ENCODE results near the gene ODAD2. TPM values are rescaled to one million over a fixed set of nuclear protein-coding genes. Genes with fewer than 3 reads are reported as not detected.

Gene ODAD2
- total RNA-seq, 1 donor: 0.72 TPM

GRCh38 chr10:27944005-27944404 is 54.9 kb downstream of the ODAD2 start:
- H3K4me2 ChIP-seq (ENCODE audit: insufficient read depth, low read length): peak overlapping the region; percentile 10
- H3K27me3 ChIP-seq (ENCODE audit: insufficient read depth, low read length): peaks cover 12% of the 10 kb centered on the region
- no peaks in the 10 kb centered on the region for H3K79me2 ChIP-seq (ENCODE audit: insufficient read depth, low read length)
- TF ChIP-seq CTCF (IDR thresholded peaks at IDR 0.05; ENCODE audit: extremely low read depth, low read depth, low read length): no peak
- H4K20me1 ChIP-seq (ENCODE audit: insufficient read depth, low read length): no peaks in the 10 kb centered on the region
- no peak overlapping the region for H3K4me3 ChIP-seq (ENCODE audit: insufficient read depth, low read length)
- no peaks in the 10 kb centered on the region for H3K36me3 ChIP-seq (ENCODE audit: insufficient read depth, low read length)
- no peak overlapping the region for H2AFZ ChIP-seq (ENCODE audit: low read length)
- no peaks in the 10 kb centered on the region for H3K9me3 ChIP-seq (ENCODE audit: low read depth, low read length)
- no peak overlapping the region for H3K27ac ChIP-seq (ENCODE audit: low read depth, low read length)
- no peak for DNase-seq (ENCODE audit: insufficient read length, low spot score, missing footprints)
- H3K4me1 ChIP-seq (ENCODE audit: insufficient read depth, low read length): peaks cover 7% of the 10 kb centered on the region

GRCh38 chr10:27914888-27915287 is 84.0 kb downstream of the ODAD2 start:
- H3K4me3 ChIP-seq (ENCODE audit: insufficient read depth, low read length): no peak overlapping the region
- H3K9me3 ChIP-seq (ENCODE audit: low read depth, low read length): no peaks in the 10 kb centered on the region
- H2AFZ ChIP-seq (ENCODE audit: low read length): no peak overlapping the region
- no peak for TF ChIP-seq CTCF (IDR thresholded peaks at IDR 0.05; ENCODE audit: extremely low read depth, low read depth, low read length)
- no peak for DNase-seq (ENCODE audit: insufficient read length, low spot score, missing footprints)
- no peaks in the 10 kb centered on the region for H3K4me1 ChIP-seq (ENCODE audit: insufficient read depth, low read length)
- no peaks in the 10 kb centered on the region for H3K27me3 ChIP-seq (ENCODE audit: insufficient read depth, low read length)
- no peak overlapping the region for H3K27ac ChIP-seq (ENCODE audit: low read depth, low read length)
- no peak overlapping the region for H3K4me2 ChIP-seq (ENCODE audit: insufficient read depth, low read length)
- H3K36me3 ChIP-seq (ENCODE audit: insufficient read depth, low read length): no peaks in the 10 kb centered on the region
- no peaks in the 10 kb centered on the region for H4K20me1 ChIP-seq (ENCODE audit: insufficient read depth, low read length)
- no peaks in the 10 kb centered on the region for H3K79me2 ChIP-seq (ENCODE audit: insufficient read depth, low read length)

GRCh38 chr10:27912231-27912630 is 86.6 kb downstream of the ODAD2 start:
- TF ChIP-seq CTCF (IDR thresholded peaks at IDR 0.05; ENCODE audit: extremely low read depth, low read depth, low read length): no peak
- H3K4me1 ChIP-seq (ENCODE audit: insufficient read depth, low read length): no peaks in the 10 kb centered on the region
- no peak overlapping the region for H3K4me3 ChIP-seq (ENCODE audit: insufficient read depth, low read length)
- H3K79me2 ChIP-seq (ENCODE audit: insufficient read depth, low read length): no peaks in the 10 kb centered on the region
- H4K20me1 ChIP-seq (ENCODE audit: insufficient read depth, low read length): no peaks in the 10 kb centered on the region
- no peaks in the 10 kb centered on the region for H3K27me3 ChIP-seq (ENCODE audit: insufficient read depth, low read length)
- no peak overlapping the region for H3K27ac ChIP-seq (ENCODE audit: low read depth, low read length)
- no peaks in the 10 kb centered on the region for H3K9me3 ChIP-seq (ENCODE audit: low read depth, low read length)
- DNase-seq (ENCODE audit: insufficient read length, low spot score, missing footprints): no peak
- no peak overlapping the region for H3K4me2 ChIP-seq (ENCODE audit: insufficient read depth, low read length)
- no peak overlapping the region for H2AFZ ChIP-seq (ENCODE audit: low read length)
- H3K36me3 ChIP-seq (ENCODE audit: insufficient read depth, low read length): no peaks in the 10 kb centered on the region

GRCh38 chr10:27911539-27911938 is 87.3 kb downstream of the ODAD2 start:
- no peak overlapping the region for H3K27ac ChIP-seq (ENCODE audit: low read depth, low read length)
- H4K20me1 ChIP-seq (ENCODE audit: insufficient read depth, low read length): no peaks in the 10 kb centered on the region
- no peak overlapping the region for H3K4me2 ChIP-seq (ENCODE audit: insufficient read depth, low read length)
- H3K36me3 ChIP-seq (ENCODE audit: insufficient read depth, low read length): no peaks in the 10 kb centered on the region
- H3K9me3 ChIP-seq (ENCODE audit: low read depth, low read length): no peaks in the 10 kb centered on the region
- TF ChIP-seq CTCF (IDR thresholded peaks at IDR 0.05; ENCODE audit: extremely low read depth, low read depth, low read length): no peak
- no peaks in the 10 kb centered on the region for H3K4me1 ChIP-seq (ENCODE audit: insufficient read depth, low read length)
- no peak overlapping the region for H3K4me3 ChIP-seq (ENCODE audit: insufficient read depth, low read length)
- no peaks in the 10 kb centered on the region for H3K79me2 ChIP-seq (ENCODE audit: insufficient read depth, low read length)
- H3K27me3 ChIP-seq (ENCODE audit: insufficient read depth, low read length): no peaks in the 10 kb centered on the region
- H2AFZ ChIP-seq (ENCODE audit: low read length): no peak overlapping the region
- DNase-seq (ENCODE audit: insufficient read length, low spot score, missing footprints): no peak
